Jurkat, Clone E6-1 (cell line): ENCODE results near the gene ATP1A1.

Experiments
- DNase-seq: peaks from one replicate; pipeline ENCODE4 v3.0.0-alpha.2; 2011; ENCODE audit warnings: low read depth, low spot score
- H3K4me3 ChIP-seq: 2 replicates; pipeline ENCODE4 v1.5.1; 2011; ENCODE audit warnings: mild to moderate bottlenecking, low read length, control low read depth, moderate library complexity

The ATP1A1 gene

DNA sequence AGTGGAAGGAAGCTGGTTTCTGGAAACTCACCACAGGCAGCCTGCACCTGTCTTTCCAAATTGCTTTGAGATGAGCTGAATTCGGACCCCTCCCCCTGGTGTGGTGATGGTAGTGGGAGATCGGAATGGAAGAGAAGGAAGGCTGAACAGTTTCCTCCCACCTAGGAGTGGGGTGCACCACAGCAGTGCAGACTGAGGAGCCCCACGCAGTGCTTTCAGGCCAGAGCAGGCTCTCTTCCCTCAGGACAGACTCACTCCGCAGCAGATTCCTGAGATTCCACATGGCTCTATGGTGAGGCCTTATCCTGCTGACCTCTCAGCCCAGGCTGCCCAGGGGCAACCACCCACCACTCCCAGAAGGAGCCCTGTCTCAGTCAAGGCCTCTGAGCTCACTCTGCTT lies 80.9 kb downstream of the ATP1A1 start:
- no peak for DNase-seq

More for the DNA sequence above, 80.9 kb downstream of the ATP1A1 start:
- H3K4me3 ChIP-seq = no peak overlapping the region
